Heart right ventricle (tissue), 16 donors: Measurements from ENCODE around the gene CCDC174. TPM values are rescaled to one million over a fixed set of nuclear protein-coding genes. Genes with fewer than 3 reads are reported as not detected.

Source experiments
- ATAC-seq, 8 donors: fragments of 200-7000 bp; cut with Tn5 transposase; one replicate each; pipeline ENCODE4 v1.9.1; 2020; ENCODE audit warnings: mild to moderate bottlenecking in 8 of 8, moderate library complexity in 8 of 8, moderate number of reproducible peaks in 1 of 8
- DNase-seq, 2 donors: peaks; one replicate each; pipeline ENCODE4 v3.0.0-alpha.2; 2020
- H3K27ac ChIP-seq, 10 donors: fragments of 200-600 bp; sonication (generic) in 2 of 10; one replicate each; pipeline versions ENCODE4 v1.5.0 to v1.8.0; 2020 to 2022; ENCODE audit warnings: mild to moderate bottlenecking in 3 of 10
- H3K27me3 ChIP-seq, 7 donors: fragments of 200-600 bp; one replicate each; pipeline ENCODE4 v1.8.0; 2021 to 2022; ENCODE audit warnings: mild to moderate bottlenecking in 2 of 7
- H3K36me3 ChIP-seq, 9 donors: fragments of 200-600 bp; sonication (generic) in 1 of 9; one replicate each; pipeline versions ENCODE4 v1.5.0 to v1.8.0; 2020 to 2022; ENCODE audit warnings: mild to moderate bottlenecking in 2 of 9
- H3K4me1 ChIP-seq, 9 donors: fragments of 200-600 bp; sonication (generic) in 1 of 9; one replicate each; pipeline versions ENCODE4 v1.5.0 to v1.8.0; 2020 to 2022; ENCODE audit warnings: mild to moderate bottlenecking in 4 of 9
- H3K4me3 ChIP-seq, 10 donors: fragments of 200-600 bp; sonication (generic) in 2 of 10; one replicate each; pipeline versions ENCODE4 v1.5.0 to v1.8.0; 2020 to 2022; ENCODE audit warnings: mild to moderate bottlenecking in 7 of 10, moderate library complexity in 2 of 10
- H3K9me3 ChIP-seq, 11 donors: fragments of 200-600 bp in 10 of 11; sonication (generic) in 2 of 11; one replicate each; pipeline versions ENCODE4 v1.5.0 to v1.8.0; 2013 to 2022; ENCODE audit warnings: mild to moderate bottlenecking in 2 of 11, control low read depth in 1 of 11, moderate library complexity in 1 of 11
- CTCF ChIP-seq, 9 donors: fragments of 200-600 bp; sonication (generic) in 2 of 9; IDR thresholded peaks; one replicate each; pipeline versions ENCODE4 v1.5.0 to v1.8.0; 2021 to 2022; ENCODE audit warnings: antibody characterized with exemption in 9 of 9, mild to moderate bottlenecking in 5 of 9, moderate library complexity in 1 of 9
- WGBS, 2 donors: extraction: QIAGEN DNeasy Blood & Tissue Kit; methylation state at CpG; one replicate each; pipeline ENCODE4 v1.1.7; 2013; ENCODE audit warnings: inconsistent platforms in 1 of 2; 5-methylcytosine and 5-hydroxymethylcytosine counted together
- intact Hi-C, 10 donors: fragments of 100-400 bp; cut with DNase I; formaldehyde crosslinking; loops; one replicate each; pipeline versions ENCODE4 v1.11.1 to v1.14.2; 2022
- polyA plus RNA-seq, 2 donors: library from polyadenylated mRNA; stranded (reverse); fragments of 200-250 nt; gene quantifications; one replicate each; pipeline ENCODE4 v1.2.3, GENCODE V29; 2013
- total RNA-seq, 10 donors: library from RNA; stranded (reverse); fragmentation: NEBNext Ultra II Directional in 3 of 10; extraction: Animal tissue kit (Norgen Biotek cat#: 25700) in 3 of 10; gene quantifications; one replicate each; pipeline versions ENCODE4 v1.2.1 to v1.2.4, GENCODE V29; 2021 to 2023
- donor health status: Arrhythmogenic right ventricular cardiomyopathy.
- donor health status: ischemic (EF 13 %, LVEDD 7.1; RV severe dilation, severe dysfunction).
- donor health status: healthy with polysubstance abuse.
- donor health status: DM: no; HTN: yes; CAD: no.
- donor health status: DM: no; HTN: no; CAD: no.
- donor health status: ischemic (EF 25% LVEDD 6.9; RV normal size, moderate dysfunction).
- donor health status: ischemic (EF 25% LVEDD 5.7; RV mildly dilated, moderate dysfunction).
- donor health status: healthy.
- donor health status: DM: yes; HTN: yes; CAD: no.
- donor health status: Ischemic cardiomyopathy.
- donor health status: ischemic (EF 35%, LVEDD 5.7; RV mildly dilated, moderate dysfunction).
- donor health status: nonischemic (EF 11% LVEDD 7.7; RV severe dilation, severe dysfunction).
- donor health status: DM: yes; HTN: yes; CAD: no.
- donor health status: PGD.
- donor health status: ischemic (EF 29% LVEDD 5.4; RV normal size, mild dysfunction).
- donor health status: nonischemic (EF 23%, LVEDD 6.1; RV moderate dilation, normal function).

The CCDC174 gene
- total and polyA plus RNA-seq, 12 donors, result 10.0 to 18.6 (median 11.6) TPM

DNA sequence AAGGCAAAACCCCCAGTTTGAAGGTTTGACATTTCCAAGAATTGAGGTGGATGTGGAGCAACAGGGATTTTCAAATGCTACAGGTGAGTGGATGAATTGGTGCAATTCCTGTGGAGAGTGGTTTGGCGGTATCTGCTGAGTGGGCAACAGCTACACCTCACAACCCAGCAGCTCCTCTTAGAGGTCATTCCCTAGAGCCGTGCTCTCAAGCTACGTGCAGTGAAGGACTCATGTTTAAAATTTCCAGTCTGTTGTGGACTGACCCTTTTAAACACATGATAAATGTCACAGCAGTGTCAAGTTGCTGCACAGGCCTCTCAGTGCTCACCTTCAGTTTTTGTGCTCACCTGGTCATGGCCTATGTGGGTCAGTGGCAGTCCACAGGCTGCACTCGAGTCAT lies 32.9 kb downstream of the CCDC174 start:
- no peak for ATAC-seq

GRCh38 chr3:14685179-14685578 lies 33.6 kb downstream of the CCDC174 start:
- intact Hi-C loops, result no loop called here
- no peak for ATAC-seq

More for the DNA sequence above, 32.9 kb downstream of the CCDC174 start:
- Histone ChIP-seq H3K4me3 (no peak overlapping the region), H3K9me3 (peaks cover 0 to 11% (median 3%) of the 10 kb centered on the region in 11 donors), H3K36me3 (peaks cover 0 to 3% (median 0%) of the 10 kb centered on the region in 9 donors), H3K4me1 (peaks cover 0 to under 1% (median 0%) of the 10 kb centered on the region in 9 donors), H3K27ac (no peak overlapping the region), H3K27me3 (no peaks in the 10 kb centered on the region)
- WGBS, 2 donors, result 95 to 98% methylated on average over 4 of the region's 4 CpGs
- DNase-seq, result no peak
- TF ChIP-seq CTCF (IDR thresholded peaks at IDR 0.05), result no peak
- intact Hi-C loops, result no loop called here

DNA sequence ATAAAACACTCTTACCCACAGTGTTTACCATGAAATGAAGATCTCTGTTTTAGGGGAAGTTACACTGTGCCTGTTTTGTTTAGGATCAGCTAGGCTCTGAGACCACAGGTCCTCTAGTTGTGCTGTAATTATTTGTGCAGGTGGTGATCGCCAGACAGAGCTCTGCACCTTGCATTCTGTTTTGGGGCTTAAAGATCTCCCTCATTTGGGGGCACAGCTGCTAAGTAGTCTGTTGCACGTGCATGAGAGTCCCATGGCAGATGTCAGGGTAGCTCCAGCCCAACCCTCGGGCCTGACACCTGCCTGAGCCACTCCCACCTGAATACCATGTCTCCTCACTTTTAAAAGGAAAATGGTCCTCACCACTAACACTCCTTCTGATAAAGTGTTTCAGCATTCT lies 35.8 kb downstream of the CCDC174 start:
- Histone ChIP-seq H3K4me3 (no peak overlapping the region), H3K27me3 (peaks cover 0 to 6% (median 0%) of the 10 kb centered on the region in 7 donors), H3K27ac (no peak overlapping the region), H3K4me1 (peaks cover 0 to 7% (median 0%) of the 10 kb centered on the region in 9 donors), H3K9me3 (peaks cover 0 to 2% (median 0%) of the 10 kb centered on the region in 11 donors), H3K36me3 (peaks cover 0 to 3% (median 0%) of the 10 kb centered on the region in 9 donors)
- no peak for TF ChIP-seq CTCF (IDR thresholded peaks at IDR 0.05)
- intact Hi-C loops, result no loop called here
- 67 to 80% methylated on average over 3 of the region's 3 CpGs for WGBS, 2 donors
- ATAC-seq, result no peak
- no peak for DNase-seq

More at GRCh38 chr3:14685179-14685578, 33.6 kb downstream of the CCDC174 start:
- H3K4me1 ChIP-seq, result peaks cover 0 to 7% (median 0%) of the 10 kb centered on the region in 9 donors
- 48 to 50% methylated on average over 4 of the region's 4 CpGs for WGBS, 2 donors
- no peak overlapping the region for H3K4me3 ChIP-seq
- H3K27me3 ChIP-seq, result no peaks in the 10 kb centered on the region
- peaks cover 0 to 3% (median 0%) of the 10 kb centered on the region in 9 donors for H3K36me3 ChIP-seq
- no peak for TF ChIP-seq CTCF (IDR thresholded peaks at IDR 0.05)
- no peak for DNase-seq
- peaks cover 0 to 5% (median 1%) of the 10 kb centered on the region in 11 donors for H3K9me3 ChIP-seq
- H3K27ac ChIP-seq, result no peak overlapping the region

- 82 to 83% methylated on average over 2 of the region's 2 CpGs for WGBS, 2 donors
These were observed 37.0 kb downstream of the CCDC174 start for GRCh38 chr3:14688525-14688924.

More at GRCh38 chr3:14688525-14688924, 37.0 kb downstream of the CCDC174 start:
- ATAC-seq, result no peak
- no peak for TF ChIP-seq CTCF (IDR thresholded peaks at IDR 0.05)
- H3K4me1 ChIP-seq, result peaks cover 0 to 7% (median 0%) of the 10 kb centered on the region in 9 donors
- intact Hi-C loops, result no loop called here
- peaks cover 0 to 13% (median 6%) of the 10 kb centered on the region in 11 donors for H3K9me3 ChIP-seq
- H3K27me3 ChIP-seq, result peaks cover 0 to 6% (median 0%) of the 10 kb centered on the region in 7 donors
- no peaks in the 10 kb centered on the region for H3K36me3 ChIP-seq
- DNase-seq, result no peak
- H3K27ac ChIP-seq, result no peak overlapping the region
- no peak overlapping the region for H3K4me3 ChIP-seq
